Prostate gland (tissue), 2 donors: ENCODE results near the gene LMBR1. TPM values are rescaled to one million over a fixed set of nuclear protein-coding genes. Genes with fewer than 3 reads are reported as not detected.

Experiments
- DNase-seq: peaks from one replicate; pipeline ENCODE4 v3.0.0-alpha.2; 2019; ENCODE audit warnings: low spot score
- H3K27ac ChIP-seq, 2 donors: fragments of 200-600 bp; sonication (generic); 2 replicates each; pipeline ENCODE4 v1.5.1; 2017 to 2019
- H3K27me3 ChIP-seq: fragments of 200-600 bp; sonication (generic); replicated peaks from 2 replicates; pipeline ENCODE4 v1.5.1; 2019; ENCODE audit not compliant: insufficient read depth
- H3K36me3 ChIP-seq, 2 donors: fragments of 200-600 bp; sonication (generic); 1 replicate in 1 of 2; 2 replicates in 1 of 2; pipeline versions ENCODE4 v1.5.1 to v1.8.1; 2017 to 2019
- H3K4me1 ChIP-seq: fragments of 200-600 bp; sonication (generic); replicated peaks from 2 replicates; pipeline ENCODE4 v1.5.1; 2019
- H3K4me3 ChIP-seq, 2 donors: fragments of 200-600 bp; sonication (generic); 2 replicates each; pipeline ENCODE4 v1.5.1; 2017 to 2019
- H3K9me3 ChIP-seq: fragments of 200-600 bp; sonication (generic); 2 replicates; pipeline ENCODE4 v1.5.1; 2017
- POLR2A ChIP-seq: fragments of 450-650 bp; IDR thresholded peaks from one replicate; pipeline ENCODE4 v1.6.1; 2016; ENCODE audit warnings: antibody characterized with exemption, mild to moderate bottlenecking
- POLR2AphosphoS5 ChIP-seq: sonication (generic); formaldehyde crosslinking; IDR thresholded peaks from one replicate; pipeline ENCODE4 v1.6.1; 2017; ENCODE audit warnings: antibody characterized with exemption
- WGBS: methylation state at CpG from one replicate; pipeline ENCODE4 v1.1.5; 2018; 5-methylcytosine and 5-hydroxymethylcytosine counted together
- intact Hi-C: fragments of 100-400 bp; cut with DNase I; formaldehyde crosslinking; loops from one replicate; pipeline ENCODE4 v1.14.2; 2022
- total RNA-seq, 2 donors: library from RNA; depleted of rRNA; stranded (reverse); fragments of >200 nt; gene quantifications; one replicate each; pipeline ENCODE4 v1.1.0, GENCODE V29; 2016
- TF ChIP-seq, protein P1 (sequence below), 4 experiments: fragments of 200-600 bp in 2 of 4; fragments of 450-650 bp in 2 of 4; sonication (generic) in 2 of 4; IDR thresholded peaks; 1 replicate in 3 of 4; 2 replicates in 1 of 4; pipeline ENCODE4 v1.5.1; 2016 to 2019; ENCODE audit warnings: antibody characterized with exemption in 4 of 4, mild to moderate bottlenecking in 2 of 4, moderate library complexity in 2 of 4

Gene LMBR1
- total RNA-seq, 2 donors from 2014 or later: 44.7 to 168 TPM

DNA sequence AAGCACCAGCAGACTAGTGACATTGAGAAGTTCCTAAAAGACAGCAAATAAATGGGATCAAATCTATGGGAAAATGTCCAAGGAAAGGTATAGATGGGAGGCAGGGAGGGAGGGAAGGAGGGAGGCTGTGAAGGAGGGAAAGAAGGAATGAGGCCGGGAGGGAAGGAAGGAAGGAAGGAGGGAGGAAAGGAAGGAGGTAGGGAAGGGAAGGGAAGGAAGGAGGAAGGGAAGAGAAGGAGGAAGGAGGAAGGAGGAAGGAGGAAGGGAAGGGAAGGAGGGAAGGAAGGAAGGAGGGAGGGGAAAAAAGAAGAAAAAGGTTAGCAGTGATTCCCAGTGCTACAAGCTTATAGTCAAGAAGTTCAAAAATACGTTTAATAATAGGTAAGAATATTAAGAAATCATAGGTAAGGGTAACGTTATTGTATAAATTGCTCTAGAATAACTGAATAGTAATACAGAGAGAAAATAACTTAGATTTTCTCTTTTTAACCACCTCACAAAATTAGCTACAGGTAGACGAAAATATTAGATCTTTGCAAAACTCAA lies 106.9 kb downstream of the LMBR1 start:
- Histone ChIP-seq H3K36me3 (no peaks in the 10 kb centered on the region), H3K27ac (no peak overlapping the region), H3K4me1 (no peaks in the 10 kb centered on the region), H3K27me3 (no peaks in the 10 kb centered on the region), H3K4me3 (no peak overlapping the region), H3K9me3 (no peaks in the 10 kb centered on the region)
- no peak for TF ChIP-seq POLR2AphosphoS5
- TF ChIP-seq, protein P1, sequence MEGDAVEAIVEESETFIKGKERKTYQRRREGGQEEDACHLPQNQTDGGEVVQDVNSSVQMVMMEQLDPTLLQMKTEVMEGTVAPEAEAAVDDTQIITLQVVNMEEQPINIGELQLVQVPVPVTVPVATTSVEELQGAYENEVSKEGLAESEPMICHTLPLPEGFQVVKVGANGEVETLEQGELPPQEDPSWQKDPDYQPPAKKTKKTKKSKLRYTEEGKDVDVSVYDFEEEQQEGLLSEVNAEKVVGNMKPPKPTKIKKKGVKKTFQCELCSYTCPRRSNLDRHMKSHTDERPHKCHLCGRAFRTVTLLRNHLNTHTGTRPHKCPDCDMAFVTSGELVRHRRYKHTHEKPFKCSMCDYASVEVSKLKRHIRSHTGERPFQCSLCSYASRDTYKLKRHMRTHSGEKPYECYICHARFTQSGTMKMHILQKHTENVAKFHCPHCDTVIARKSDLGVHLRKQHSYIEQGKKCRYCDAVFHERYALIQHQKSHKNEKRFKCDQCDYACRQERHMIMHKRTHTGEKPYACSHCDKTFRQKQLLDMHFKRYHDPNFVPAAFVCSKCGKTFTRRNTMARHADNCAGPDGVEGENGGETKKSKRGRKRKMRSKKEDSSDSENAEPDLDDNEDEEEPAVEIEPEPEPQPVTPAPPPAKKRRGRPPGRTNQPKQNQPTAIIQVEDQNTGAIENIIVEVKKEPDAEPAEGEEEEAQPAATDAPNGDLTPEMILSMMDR (IDR thresholded peaks at IDR 0.05): no peak
- no peak for TF ChIP-seq POLR2A
- DNase-seq: no peak
- WGBS: 93% methylated on average over 4 of the region's 4 CpGs
- intact Hi-C loops: no loop called here

DNA sequence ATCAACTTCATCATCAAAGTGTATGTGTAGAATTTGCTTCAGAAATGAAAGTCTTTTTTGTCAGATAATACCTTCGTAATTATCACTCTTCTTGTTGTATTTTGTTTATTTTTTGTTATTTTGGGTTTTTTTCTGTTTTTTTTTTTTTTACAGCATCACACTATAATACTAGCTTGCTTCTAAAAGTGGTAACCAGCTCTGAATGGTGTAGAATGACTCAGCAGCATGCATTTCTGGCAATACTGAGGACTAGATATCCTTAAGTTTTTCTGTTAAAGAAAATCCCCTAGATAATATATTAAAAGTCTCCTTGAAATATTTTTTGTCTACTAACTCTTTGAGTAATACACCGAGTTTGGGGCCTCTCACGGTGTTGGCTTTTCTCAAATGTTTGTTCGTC lies 109.1 kb downstream of the LMBR1 start:
- H3K9me3 ChIP-seq: no peaks in the 10 kb centered on the region
- DNase-seq: no peak
- no peak overlapping the region for H3K27ac ChIP-seq
- H3K4me1 ChIP-seq: no peaks in the 10 kb centered on the region
- TF ChIP-seq POLR2AphosphoS5: no peak
- TF ChIP-seq, protein P1 (IDR thresholded peaks at IDR 0.05): no peak
- TF ChIP-seq POLR2A: no peak
- WGBS: 95% methylated on average over 4 of the region's 4 CpGs
- no peak overlapping the region for H3K4me3 ChIP-seq
- intact Hi-C loops: no loop called here
- no peaks in the 10 kb centered on the region for H3K36me3 ChIP-seq
- no peaks in the 10 kb centered on the region for H3K27me3 ChIP-seq

DNA sequence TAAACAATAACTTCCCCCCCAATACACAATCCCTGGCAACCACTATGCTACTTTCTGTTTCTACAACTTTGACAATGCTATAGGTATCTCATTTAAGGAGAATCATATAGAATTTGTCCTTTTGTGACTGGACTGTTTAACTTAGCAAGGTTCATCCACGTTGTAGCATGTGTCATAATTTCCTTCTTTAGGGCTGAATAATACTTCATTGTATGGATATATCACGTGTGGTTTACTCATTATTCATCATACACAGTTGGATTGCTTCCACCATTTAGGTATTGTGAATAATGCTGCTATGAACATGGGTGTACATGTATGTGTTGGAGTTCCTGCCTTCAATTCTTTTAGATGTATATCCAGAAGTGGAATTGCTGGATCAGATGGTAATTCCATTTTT lies 111.0 kb downstream of the LMBR1 start:
- Histone ChIP-seq H3K27ac (no peak overlapping the region), H3K36me3 (no peaks in the 10 kb centered on the region), H3K4me3 (no peak overlapping the region), H3K27me3 (no peaks in the 10 kb centered on the region), H3K4me1 (no peaks in the 10 kb centered on the region), H3K9me3 (no peaks in the 10 kb centered on the region)
- 88% methylated on average over 2 of the region's 2 CpGs for WGBS
- intact Hi-C loops: no loop called here
- no peak for DNase-seq
- TF ChIP-seq, protein P1 (IDR thresholded peaks at IDR 0.05): no peak
- no peak for TF ChIP-seq POLR2AphosphoS5
- TF ChIP-seq POLR2A: no peak

DNA sequence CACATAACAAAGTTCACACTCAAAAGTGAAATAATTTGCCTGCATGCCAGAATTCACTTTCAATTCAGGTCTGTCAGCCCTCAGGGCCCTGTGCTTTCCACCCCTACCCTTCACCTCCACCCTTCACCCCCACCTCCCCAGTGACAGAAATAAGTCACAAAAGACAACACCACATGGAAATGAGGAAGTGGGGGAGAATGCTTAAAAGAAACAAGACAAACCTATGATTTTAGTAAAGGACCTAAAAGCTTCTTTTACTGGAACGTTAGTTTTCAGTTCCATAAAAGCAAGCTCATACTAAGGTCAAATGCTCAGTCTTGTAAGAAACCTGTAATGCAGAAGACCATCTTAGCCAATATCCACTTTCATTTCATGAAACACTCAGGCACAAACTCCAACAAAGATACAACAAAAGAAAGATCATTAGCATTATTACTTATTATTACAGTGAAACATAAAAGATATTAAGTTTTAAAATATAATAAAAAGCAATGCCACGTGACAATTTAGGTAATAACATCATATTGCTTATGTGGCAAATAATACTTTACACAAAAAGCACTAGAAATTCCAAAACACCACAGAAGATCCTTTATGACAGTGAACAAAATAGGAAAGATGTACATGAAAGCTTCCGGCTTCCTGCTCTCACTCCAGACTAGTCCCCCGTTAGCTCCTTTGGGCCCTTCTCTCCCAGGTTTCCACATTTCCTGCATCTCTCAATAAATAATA lies 112.1 kb downstream of the LMBR1 start:
- intact Hi-C loops: no loop called here
- TF ChIP-seq POLR2A (no peak), POLR2AphosphoS5 (no peak)
- TF ChIP-seq, protein P1 (IDR thresholded peaks at IDR 0.05): no peak
- WGBS: 86% methylated on average over 4 of the region's 4 CpGs
- H3K4me1 ChIP-seq: no peaks in the 10 kb centered on the region
- no peak for DNase-seq
- no peak overlapping the region for H3K27ac ChIP-seq
- H3K36me3 ChIP-seq: no peaks in the 10 kb centered on the region
- H3K27me3 ChIP-seq: no peaks in the 10 kb centered on the region
- no peaks in the 10 kb centered on the region for H3K9me3 ChIP-seq
- no peak overlapping the region for H3K4me3 ChIP-seq

DNA sequence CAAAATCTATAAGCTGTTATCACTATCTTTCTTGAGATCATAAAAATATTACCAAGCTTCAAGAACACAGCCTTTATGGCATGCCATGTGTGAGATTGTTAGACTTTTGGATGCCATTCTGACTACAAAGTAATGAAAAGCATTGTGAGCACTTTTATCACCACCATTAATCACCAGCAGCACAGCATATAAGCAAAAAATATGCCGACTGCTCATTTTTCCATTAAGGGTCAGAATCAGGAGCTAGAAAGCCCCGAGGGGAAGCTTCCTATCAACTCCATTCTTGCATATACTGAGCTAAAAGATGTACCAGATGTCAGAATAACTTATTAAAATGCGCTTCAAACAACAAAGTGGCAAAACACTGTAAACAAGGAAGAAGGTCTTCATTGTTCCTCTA lies 114.3 kb downstream of the LMBR1 start:
- DNase-seq: no peak
- Histone ChIP-seq H3K4me1 (no peaks in the 10 kb centered on the region), H3K27me3 (no peaks in the 10 kb centered on the region), H3K36me3 (no peaks in the 10 kb centered on the region), H3K4me3 (no peak overlapping the region), H3K27ac (no peak overlapping the region), H3K9me3 (no peaks in the 10 kb centered on the region)
- TF ChIP-seq, protein P1 (IDR thresholded peaks at IDR 0.05): no peak
- TF ChIP-seq POLR2AphosphoS5: no peak
- TF ChIP-seq POLR2A: no peak
- 42% methylated on average over 3 of the region's 3 CpGs for WGBS
- intact Hi-C loops: no loop called here
